Muscle of back (tissue), 11 donors: Measurements from ENCODE around the gene METTL8. TPM values are rescaled to one million over a fixed set of nuclear protein-coding genes. Genes with fewer than 3 reads are reported as not detected.

Experiments used
- DNase-seq, 3 donors: peaks; one replicate each; pipeline versions ENCODE4 v3.0.0 to v3.0.0-alpha.2; 2013
- polyA plus RNA-seq, 10 donors: library from polyadenylated mRNA; unstranded; fragments of 120-200 nt; gene quantifications; one replicate each; pipeline ENCODE4 v1.2.1, GENCODE V29; 2013; ENCODE audit not compliant: insufficient read length in 10 of 10

Gene METTL8
- polyA plus RNA-seq, 10 donors = 11.4 to 19.6 (median 13.8) TPM

- peak in 2 of 3 donors; percentile 19 to 31 for DNase-seq
Observed at GRCh38 chr2:171346723-171347557, 86.8 kb downstream of the METTL8 start.

- DNase-seq = no peak
Observed at GRCh38 chr2:171345971-171346722, 87.6 kb downstream of the METTL8 start.

- no peak for DNase-seq
Observed at GRCh38 chr2:171344182-171344581, 89.6 kb downstream of the METTL8 start.

- DNase-seq = peak in 2 of 3 donors; percentile 30 to 61
Observed at GRCh38 chr2:171342067-171342413, 91.8 kb downstream of the METTL8 start.

GRCh38 chr2:171341394-171342066 lies 92.3 kb downstream of the METTL8 start:
- DNase-seq = no peak

- DNase-seq = no peak
Observed at GRCh38 chr2:171334946-171335345, 98.8 kb downstream of the METTL8 start.

- DNase-seq = no peak
Observed at GRCh38 chr2:171334171-171334570, 99.6 kb downstream of the METTL8 start.

GRCh38 chr2:171330155-171330956 lies 103.4 kb downstream of the METTL8 start:
- no peak for DNase-seq

- DNase-seq = no peak
Observed at GRCh38 chr2:171327043-171327496, 106.7 kb downstream of the METTL8 start.

GRCh38 chr2:171325886-171326585 lies 107.8 kb downstream of the METTL8 start:
- DNase-seq = no peak

- DNase-seq = no peak
Observed at GRCh38 chr2:171323971-171324528, 109.7 kb downstream of the METTL8 start.

GRCh38 chr2:171322928-171323327 lies 110.9 kb downstream of the METTL8 start:
- no peak for DNase-seq

- DNase-seq = no peak
Observed at GRCh38 chr2:171320731-171321130, 113.1 kb downstream of the METTL8 start.

GRCh38 chr2:171320208-171320621 lies 113.6 kb downstream of the METTL8 start:
- DNase-seq = no peak

GRCh38 chr2:171319164-171319810 lies 114.5 kb downstream of the METTL8 start:
- DNase-seq = no peak

GRCh38 chr2:171318463-171318934 lies 115.3 kb downstream of the METTL8 start:
- peak; percentile 53 to 82 (median 76) for DNase-seq

- DNase-seq = peak in 1 of 3 donors; percentile 34
Observed at GRCh38 chr2:171317492-171318125, 116.2 kb downstream of the METTL8 start.

- no peak for DNase-seq
Observed at GRCh38 chr2:171316755-171317337, 116.9 kb downstream of the METTL8 start.

- peak in 1 of 3 donors; percentile 42 for DNase-seq
Observed at GRCh38 chr2:171316220-171316619, 117.6 kb downstream of the METTL8 start.
